IMR-90 (cell line): ENCODE data around the gene WNK4.

ENCODE experiments used
- CEBPB ChIP-seq: IDR thresholded peaks from 2 replicates; pipeline ENCODE4 v1.6.1; 2012; ENCODE audit warnings: low read depth, low read length, improper control_type of control experiment
- CHD1 ChIP-seq: IDR thresholded peaks from 2 replicates; pipeline ENCODE4 v1.6.1; 2012; ENCODE audit warnings: low read depth, low read length, improper control_type of control experiment
- MXI1 ChIP-seq: IDR thresholded peaks from 2 replicates; pipeline ENCODE4 v1.6.1; 2012; ENCODE audit warnings: low read depth, mild to moderate bottlenecking, low read length, moderate library complexity, borderline replicate concordance
- POLR2A ChIP-seq: IDR thresholded peaks from 2 replicates; pipeline ENCODE4 v1.6.1; 2012; ENCODE audit warnings: mild to moderate bottlenecking, low read depth, low read length
- RAD21 ChIP-seq: IDR thresholded peaks from 2 replicates; pipeline ENCODE4 v1.6.1; 2012; ENCODE audit warnings: low read length, improper control_type of control experiment
- RFX5 ChIP-seq: IDR thresholded peaks from 2 replicates; pipeline ENCODE4 v1.8.0; 2012; ENCODE audit warnings: low read depth, mild to moderate bottlenecking, low read length, moderate library complexity
- SMC3 ChIP-seq: fragments of 150-350 bp; IDR thresholded peaks from 2 replicates; pipeline ENCODE4 v1.6.1; 2016; ENCODE audit warnings: low read depth, mild to moderate bottlenecking, antibody characterized with exemption, low read length, moderate library complexity
- TF ChIP-seq, protein P1 (sequence below): conservative IDR thresholded peaks from 2 replicates; pipeline ENCODE4 v1.5.1; 2012; ENCODE audit warnings: mild to moderate bottlenecking, low read depth, low read length, improper control_type of control experiment
- TF ChIP-seq, protein P2 (sequence below): fragments of 150-350 bp; IDR thresholded peaks from 2 replicates; pipeline ENCODE4 v1.6.1; 2017; ENCODE audit warnings: mild to moderate bottlenecking, antibody characterized with exemption, low read length, low read depth

- TF ChIP-seq, protein P1, sequence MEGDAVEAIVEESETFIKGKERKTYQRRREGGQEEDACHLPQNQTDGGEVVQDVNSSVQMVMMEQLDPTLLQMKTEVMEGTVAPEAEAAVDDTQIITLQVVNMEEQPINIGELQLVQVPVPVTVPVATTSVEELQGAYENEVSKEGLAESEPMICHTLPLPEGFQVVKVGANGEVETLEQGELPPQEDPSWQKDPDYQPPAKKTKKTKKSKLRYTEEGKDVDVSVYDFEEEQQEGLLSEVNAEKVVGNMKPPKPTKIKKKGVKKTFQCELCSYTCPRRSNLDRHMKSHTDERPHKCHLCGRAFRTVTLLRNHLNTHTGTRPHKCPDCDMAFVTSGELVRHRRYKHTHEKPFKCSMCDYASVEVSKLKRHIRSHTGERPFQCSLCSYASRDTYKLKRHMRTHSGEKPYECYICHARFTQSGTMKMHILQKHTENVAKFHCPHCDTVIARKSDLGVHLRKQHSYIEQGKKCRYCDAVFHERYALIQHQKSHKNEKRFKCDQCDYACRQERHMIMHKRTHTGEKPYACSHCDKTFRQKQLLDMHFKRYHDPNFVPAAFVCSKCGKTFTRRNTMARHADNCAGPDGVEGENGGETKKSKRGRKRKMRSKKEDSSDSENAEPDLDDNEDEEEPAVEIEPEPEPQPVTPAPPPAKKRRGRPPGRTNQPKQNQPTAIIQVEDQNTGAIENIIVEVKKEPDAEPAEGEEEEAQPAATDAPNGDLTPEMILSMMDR: no peak
- TF ChIP-seq POLR2A (no peak), MXI1 (no peak), SMC3 (no peak), CEBPB (no peak), RAD21 (no peak), CHD1 (no peak), RFX5 (no peak)
- TF ChIP-seq, protein P2, sequence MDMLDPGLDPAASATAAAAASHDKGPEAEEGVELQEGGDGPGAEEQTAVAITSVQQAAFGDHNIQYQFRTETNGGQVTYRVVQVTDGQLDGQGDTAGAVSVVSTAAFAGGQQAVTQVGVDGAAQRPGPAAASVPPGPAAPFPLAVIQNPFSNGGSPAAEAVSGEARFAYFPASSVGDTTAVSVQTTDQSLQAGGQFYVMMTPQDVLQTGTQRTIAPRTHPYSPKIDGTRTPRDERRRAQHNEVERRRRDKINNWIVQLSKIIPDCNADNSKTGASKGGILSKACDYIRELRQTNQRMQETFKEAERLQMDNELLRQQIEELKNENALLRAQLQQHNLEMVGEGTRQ: no peak
Measured at GRCh38 chr17:42784811-42785592, 4.6 kb downstream of the WNK4 start.
